SU-DHL-6 (cell line): ENCODE measurements around the gene GFOD1.

ENCODE experiments used
- EZH2phosphoT487 ChIP-seq: fragments of 200-600 bp; sonication (generic), shearing (Covaris generic); conservative IDR thresholded peaks from 2 replicates; pipeline ENCODE4 v1.6.1; 2018; ENCODE audit warnings: mild to moderate bottlenecking, antibody characterized with exemption, low read length, moderate library complexity, mixed read lengths
- TF ChIP-seq, protein P1 (sequence below): fragments of 200-600 bp; sonication (generic); IDR thresholded peaks from one replicate; pipeline ENCODE4 v1.5.1; 2017; ENCODE audit warnings: antibody characterized with exemption, mild to moderate bottlenecking, low read length, moderate library complexity; ENCODE audit not compliant: insufficient read depth, poor library complexity, severe bottlenecking

DNA sequence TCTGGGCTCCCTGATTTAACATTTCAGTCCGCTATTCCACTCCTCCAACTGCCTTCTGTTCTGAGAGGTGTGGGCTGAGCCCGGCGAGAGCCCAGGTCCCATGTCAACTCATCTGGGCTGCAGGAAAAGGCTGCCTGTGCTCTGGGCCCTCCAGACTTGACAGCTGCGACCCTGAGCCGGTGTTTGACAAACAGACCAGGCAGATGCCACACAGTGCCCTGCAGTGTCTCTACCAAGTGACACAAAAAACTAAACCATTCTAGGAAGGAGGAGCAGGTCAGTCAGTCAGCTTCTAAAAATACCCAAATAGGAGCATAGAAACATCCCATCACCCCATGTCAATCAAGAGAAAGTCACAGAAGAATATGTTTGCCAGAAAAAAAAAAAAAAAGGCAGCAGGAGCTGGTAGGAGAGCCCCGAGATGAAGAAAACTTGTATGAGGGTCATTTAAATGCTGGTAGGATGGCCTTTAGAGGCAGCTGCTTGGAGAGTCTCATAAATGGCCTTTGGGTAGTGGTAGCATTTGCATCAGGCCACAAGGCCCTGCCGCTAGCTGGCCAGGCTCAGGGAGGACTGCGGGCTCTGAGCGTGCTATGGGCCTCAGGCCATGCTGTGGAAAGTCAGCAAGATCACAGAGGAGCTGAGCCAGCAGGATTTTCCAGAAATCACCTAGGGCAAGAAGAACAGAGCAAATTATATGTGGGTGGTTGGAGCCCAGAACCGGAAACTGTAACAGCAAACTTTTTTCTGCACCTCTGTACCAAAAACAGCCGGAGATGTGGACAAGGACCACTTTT is 36.6 kb upstream of the GFOD1 start:
- TF ChIP-seq, protein P1, sequence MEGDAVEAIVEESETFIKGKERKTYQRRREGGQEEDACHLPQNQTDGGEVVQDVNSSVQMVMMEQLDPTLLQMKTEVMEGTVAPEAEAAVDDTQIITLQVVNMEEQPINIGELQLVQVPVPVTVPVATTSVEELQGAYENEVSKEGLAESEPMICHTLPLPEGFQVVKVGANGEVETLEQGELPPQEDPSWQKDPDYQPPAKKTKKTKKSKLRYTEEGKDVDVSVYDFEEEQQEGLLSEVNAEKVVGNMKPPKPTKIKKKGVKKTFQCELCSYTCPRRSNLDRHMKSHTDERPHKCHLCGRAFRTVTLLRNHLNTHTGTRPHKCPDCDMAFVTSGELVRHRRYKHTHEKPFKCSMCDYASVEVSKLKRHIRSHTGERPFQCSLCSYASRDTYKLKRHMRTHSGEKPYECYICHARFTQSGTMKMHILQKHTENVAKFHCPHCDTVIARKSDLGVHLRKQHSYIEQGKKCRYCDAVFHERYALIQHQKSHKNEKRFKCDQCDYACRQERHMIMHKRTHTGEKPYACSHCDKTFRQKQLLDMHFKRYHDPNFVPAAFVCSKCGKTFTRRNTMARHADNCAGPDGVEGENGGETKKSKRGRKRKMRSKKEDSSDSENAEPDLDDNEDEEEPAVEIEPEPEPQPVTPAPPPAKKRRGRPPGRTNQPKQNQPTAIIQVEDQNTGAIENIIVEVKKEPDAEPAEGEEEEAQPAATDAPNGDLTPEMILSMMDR, result no peak
- no peak for TF ChIP-seq EZH2phosphoT487
